ENCODE results near the gene KNSTRN. TPM values are rescaled to one million over a fixed set of nuclear protein-coding genes. Genes with fewer than 3 reads are reported as not detected.

KNSTRN gene
- total RNA-seq, 1 donor from 2014 or later: 27.3 TPM

DNA sequence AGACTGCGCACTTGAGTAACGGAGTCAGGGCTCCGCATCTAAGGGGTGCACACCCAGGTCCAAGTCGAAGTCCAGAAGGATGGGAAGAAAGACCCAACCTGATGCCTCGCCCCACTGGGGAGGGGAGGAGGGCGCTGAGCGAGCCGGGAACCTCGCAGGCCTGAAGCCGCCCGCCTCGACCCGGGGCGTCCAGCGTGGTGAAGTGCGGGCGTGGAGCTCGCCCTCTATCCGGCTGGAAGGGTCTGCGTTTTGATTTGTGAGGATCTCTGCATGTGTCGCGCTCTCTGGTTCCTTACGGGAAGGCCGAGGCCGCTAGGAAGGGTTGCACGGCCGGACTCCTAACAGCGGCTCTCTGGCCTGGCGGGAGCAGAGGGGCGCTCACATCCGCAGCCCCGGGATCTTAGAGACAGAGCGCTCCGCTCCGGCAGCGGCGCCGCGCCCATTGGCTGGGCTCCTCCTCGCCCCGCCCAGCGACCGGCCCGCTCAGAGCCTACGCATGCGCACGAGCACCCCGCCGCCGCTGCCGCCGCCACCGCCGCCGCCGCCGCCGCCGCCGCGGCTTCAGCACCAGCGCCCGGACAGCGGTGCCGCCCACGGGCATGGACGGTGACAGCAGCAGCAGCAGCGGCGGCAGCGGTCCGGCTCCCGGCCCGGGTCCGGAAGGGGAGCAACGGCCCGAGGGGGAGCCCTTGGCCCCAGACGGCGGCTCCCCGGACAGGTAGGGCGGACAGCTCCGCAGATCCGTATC is 24.6 kb upstream of the KNSTRN start, which contains the start of gene DISP2:
Gene DISP2, plus strand, starts transcription at position 497 of the 748 bp plus-strand sequence. Its CDS starts 103 bp downstream, at position 600.
- H3K4me3 Mint-ChIP-seq (ENCODE audit: unreplicated experiment): peak within 1 kb of the TSS; percentile 69
- no peaks in the 10 kb centered on the region for H3K9me3 Mint-ChIP-seq (ENCODE audit: unreplicated experiment)
- H3K4me1 Mint-ChIP-seq (ENCODE audit: unreplicated experiment): peaks cover 34% of the 10 kb centered on the region
- H3K27ac Mint-ChIP-seq (ENCODE audit: unreplicated experiment): no peak within 1 kb of the TSS
- no peaks in the 10 kb centered on the region for H3K36me3 Mint-ChIP-seq (ENCODE audit: unreplicated experiment)
- peak; percentile 97 for DNase-seq (ENCODE audit: extremely low spot score, unreplicated experiment)
- TF ChIP-seq, protein P1, sequence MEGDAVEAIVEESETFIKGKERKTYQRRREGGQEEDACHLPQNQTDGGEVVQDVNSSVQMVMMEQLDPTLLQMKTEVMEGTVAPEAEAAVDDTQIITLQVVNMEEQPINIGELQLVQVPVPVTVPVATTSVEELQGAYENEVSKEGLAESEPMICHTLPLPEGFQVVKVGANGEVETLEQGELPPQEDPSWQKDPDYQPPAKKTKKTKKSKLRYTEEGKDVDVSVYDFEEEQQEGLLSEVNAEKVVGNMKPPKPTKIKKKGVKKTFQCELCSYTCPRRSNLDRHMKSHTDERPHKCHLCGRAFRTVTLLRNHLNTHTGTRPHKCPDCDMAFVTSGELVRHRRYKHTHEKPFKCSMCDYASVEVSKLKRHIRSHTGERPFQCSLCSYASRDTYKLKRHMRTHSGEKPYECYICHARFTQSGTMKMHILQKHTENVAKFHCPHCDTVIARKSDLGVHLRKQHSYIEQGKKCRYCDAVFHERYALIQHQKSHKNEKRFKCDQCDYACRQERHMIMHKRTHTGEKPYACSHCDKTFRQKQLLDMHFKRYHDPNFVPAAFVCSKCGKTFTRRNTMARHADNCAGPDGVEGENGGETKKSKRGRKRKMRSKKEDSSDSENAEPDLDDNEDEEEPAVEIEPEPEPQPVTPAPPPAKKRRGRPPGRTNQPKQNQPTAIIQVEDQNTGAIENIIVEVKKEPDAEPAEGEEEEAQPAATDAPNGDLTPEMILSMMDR (IDR thresholded peaks at IDR 0.05): no peak
- H3K27me3 Mint-ChIP-seq (ENCODE audit: unreplicated experiment): peaks cover 6% of the 10 kb centered on the region

DNA sequence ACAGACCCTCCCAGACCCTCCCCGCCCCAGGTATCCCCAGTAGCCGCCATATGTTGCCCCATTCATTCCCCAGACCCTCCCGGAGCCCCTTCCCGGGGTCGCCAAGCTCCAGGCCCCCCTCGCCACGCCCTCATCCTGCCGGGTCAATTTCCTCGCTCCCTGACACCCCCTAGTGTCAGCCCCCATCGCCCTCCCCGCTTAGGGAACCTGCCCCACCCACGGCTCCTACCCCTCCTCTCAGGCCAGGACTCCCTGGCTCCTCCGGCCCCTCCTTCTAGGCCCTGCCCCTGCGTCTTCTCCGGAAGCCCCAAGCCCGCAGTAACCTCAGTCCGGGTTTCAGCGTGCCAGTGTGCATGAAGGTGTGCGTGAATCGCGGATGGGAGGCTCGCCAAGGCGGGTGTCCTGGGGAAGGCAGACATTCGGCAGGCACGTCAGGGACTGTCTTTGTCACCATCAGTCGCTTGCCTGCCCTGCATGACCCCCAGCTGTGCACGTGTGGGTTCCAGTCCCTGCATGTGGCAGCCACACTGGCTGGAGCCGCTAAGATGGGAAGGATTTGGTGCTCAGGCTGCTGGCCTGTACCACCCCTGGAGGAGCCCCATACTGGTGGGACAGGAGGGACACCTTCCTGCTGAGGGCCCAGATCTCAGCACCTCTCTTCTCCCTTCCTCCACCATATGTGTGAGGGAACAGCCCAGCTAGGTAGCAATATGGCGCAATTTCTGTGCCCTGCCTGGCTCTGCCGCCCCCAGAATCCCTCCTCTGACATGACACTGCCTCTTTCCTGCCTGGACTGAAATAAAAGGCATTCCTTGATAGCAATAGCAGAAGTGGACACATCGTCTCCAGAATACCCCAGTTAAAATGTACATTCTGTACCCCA is 23.8 kb upstream of the KNSTRN start:
- Mint-ChIP-seq H3K36me3 (ENCODE audit: unreplicated experiment) (no peaks in the 10 kb centered on the region), H3K4me3 (ENCODE audit: unreplicated experiment) (peak overlapping the region; percentile 65), H3K27me3 (ENCODE audit: unreplicated experiment) (peaks cover 6% of the 10 kb centered on the region), H3K27ac (ENCODE audit: unreplicated experiment) (no peak overlapping the region), H3K9me3 (ENCODE audit: unreplicated experiment) (no peaks in the 10 kb centered on the region), H3K4me1 (ENCODE audit: unreplicated experiment) (peaks cover 29% of the 10 kb centered on the region)
- TF ChIP-seq, protein P1 (IDR thresholded peaks at IDR 0.05): no peak
- DNase-seq (ENCODE audit: extremely low spot score, unreplicated experiment): no peak

DNA sequence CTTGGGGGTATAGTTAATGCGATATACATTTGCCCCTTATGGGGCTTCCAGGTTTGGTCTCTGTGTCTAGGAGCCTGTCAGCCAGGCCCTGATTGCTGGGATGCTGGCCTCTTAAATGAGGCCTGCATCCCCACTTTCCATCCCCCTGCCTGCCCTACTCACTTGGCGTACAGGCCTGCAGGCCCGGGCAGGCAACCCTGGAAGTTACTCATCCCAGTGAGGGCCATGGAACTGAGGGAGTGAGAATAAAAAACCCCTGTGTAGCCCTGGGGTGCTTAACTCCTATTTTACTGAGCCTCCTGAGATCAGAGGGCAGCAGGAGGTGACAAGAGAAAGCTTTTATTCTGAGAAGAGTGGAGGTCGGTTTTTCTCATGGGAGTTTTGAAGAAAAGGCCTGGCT is 22.5 kb upstream of the KNSTRN start:
- H3K9me3 Mint-ChIP-seq (ENCODE audit: unreplicated experiment): no peaks in the 10 kb centered on the region
- no peak overlapping the region for H3K27ac Mint-ChIP-seq (ENCODE audit: unreplicated experiment)
- H3K27me3 Mint-ChIP-seq (ENCODE audit: unreplicated experiment): peaks cover 6% of the 10 kb centered on the region
- H3K4me1 Mint-ChIP-seq (ENCODE audit: unreplicated experiment): peaks cover 16% of the 10 kb centered on the region
- TF ChIP-seq, protein P1 (IDR thresholded peaks at IDR 0.05): no peak
- no peak for DNase-seq (ENCODE audit: extremely low spot score, unreplicated experiment)
- H3K36me3 Mint-ChIP-seq (ENCODE audit: unreplicated experiment): no peaks in the 10 kb centered on the region
- no peak overlapping the region for H3K4me3 Mint-ChIP-seq (ENCODE audit: unreplicated experiment)

DNA sequence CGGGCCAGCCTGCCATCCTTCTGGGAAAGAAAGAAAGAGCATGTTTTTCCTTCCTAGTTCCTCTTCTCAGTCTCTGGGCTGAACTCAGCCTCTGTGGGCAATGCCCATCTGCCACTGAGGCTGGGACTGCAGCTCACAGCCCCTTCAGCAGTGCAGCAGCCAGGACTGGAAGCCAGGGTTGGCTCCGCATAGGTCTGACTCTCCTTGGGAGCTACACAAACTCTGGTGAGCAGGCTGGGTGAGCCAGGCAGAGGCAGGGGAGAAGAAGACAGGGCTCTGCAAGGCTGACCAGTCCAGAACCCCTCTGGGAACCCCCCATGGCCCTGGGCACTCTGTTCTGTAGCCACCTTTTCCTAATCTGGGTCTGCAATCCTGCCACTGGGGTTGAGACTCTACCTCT is 20.9 kb upstream of the KNSTRN start:
- TF ChIP-seq, protein P1 (IDR thresholded peaks at IDR 0.05): no peak
- Mint-ChIP-seq H3K4me3 (ENCODE audit: unreplicated experiment) (no peak overlapping the region), H3K27ac (ENCODE audit: unreplicated experiment) (no peak overlapping the region), H3K9me3 (ENCODE audit: unreplicated experiment) (no peaks in the 10 kb centered on the region), H3K36me3 (ENCODE audit: unreplicated experiment) (no peaks in the 10 kb centered on the region), H3K4me1 (ENCODE audit: unreplicated experiment) (peaks cover 6% of the 10 kb centered on the region), H3K27me3 (ENCODE audit: unreplicated experiment) (peaks cover 6% of the 10 kb centered on the region)
- no peak for DNase-seq (ENCODE audit: extremely low spot score, unreplicated experiment)

DNA sequence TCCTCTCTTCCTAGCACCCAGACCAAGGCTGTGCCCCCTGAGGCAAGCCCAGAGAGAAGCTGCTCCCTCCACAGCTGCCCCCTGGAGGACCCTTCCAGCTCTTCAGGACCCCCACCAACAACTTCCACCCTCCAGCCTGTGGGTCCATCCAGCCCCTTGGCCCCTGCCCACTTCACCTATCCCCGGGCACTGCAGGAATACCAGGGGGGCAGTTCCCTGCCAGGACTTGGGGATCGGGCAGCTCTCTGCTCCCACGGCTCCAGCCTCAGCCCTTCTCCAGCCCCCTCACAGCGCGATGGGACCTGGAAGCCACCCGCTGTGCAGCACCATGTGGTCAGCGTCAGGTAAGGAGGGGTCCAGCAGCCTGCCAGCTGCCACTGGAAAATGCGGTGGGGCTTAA is 18.9 kb upstream of the KNSTRN start:
- peaks cover 6% of the 10 kb centered on the region for H3K27me3 Mint-ChIP-seq (ENCODE audit: unreplicated experiment)
- TF ChIP-seq, protein P1 (IDR thresholded peaks at IDR 0.05): no peak
- H3K9me3 Mint-ChIP-seq (ENCODE audit: unreplicated experiment): no peaks in the 10 kb centered on the region

More for the DNA sequence above, 18.9 kb upstream of the KNSTRN start:
- no peak for DNase-seq (ENCODE audit: extremely low spot score, unreplicated experiment)
- Mint-ChIP-seq H3K4me1 (ENCODE audit: unreplicated experiment) (peaks cover 6% of the 10 kb centered on the region), H3K36me3 (ENCODE audit: unreplicated experiment) (no peaks in the 10 kb centered on the region), H3K4me3 (ENCODE audit: unreplicated experiment) (no peak overlapping the region), H3K27ac (ENCODE audit: unreplicated experiment) (no peak overlapping the region)
